Vagina (tissue), 2 donors: Measurements from ENCODE around the gene IL23R. TPM values are rescaled to one million over a fixed set of nuclear protein-coding genes. Genes with fewer than 3 reads are reported as not detected.

Source experiments
- DNase-seq, 2 donors: peaks; one replicate each; pipeline ENCODE4 v3.0.0-alpha.2; 2017; ENCODE audit errors: extremely low spot score in 2 of 2
- H3K27ac ChIP-seq: fragments of 200-600 bp; sonication (generic); one replicate; pipeline ENCODE4 v1.5.1; 2019
- H3K27me3 ChIP-seq: fragments of 200-600 bp; sonication (generic); one replicate; pipeline ENCODE4 v1.5.1; 2019
- H3K36me3 ChIP-seq, 2 donors: fragments of 200-600 bp; sonication (generic); one replicate each; pipeline ENCODE4 v1.5.1; 2017 to 2019
- H3K4me1 ChIP-seq: fragments of 200-600 bp; sonication (generic); one replicate; pipeline ENCODE4 v1.5.1; 2019
- H3K4me3 ChIP-seq, 2 donors: fragments of 200-600 bp; sonication (generic); 1 replicate in 1 of 2; 2 replicates in 1 of 2; pipeline ENCODE4 v1.5.1; 2016 to 2019
- H3K9me3 ChIP-seq: fragments of 200-600 bp; sonication (generic); one replicate; pipeline ENCODE4 v1.5.1; 2019
- POLR2A ChIP-seq, 2 donors: fragments of 450-650 bp; IDR thresholded peaks; one replicate each; pipeline ENCODE4 v1.6.1; 2017; ENCODE audit warnings: antibody characterized with exemption in 2 of 2, mild to moderate bottlenecking in 2 of 2, moderate library complexity in 2 of 2
- POLR2AphosphoS5 ChIP-seq, 2 donors: sonication (generic); formaldehyde crosslinking; IDR thresholded peaks; one replicate each; pipeline ENCODE4 v1.9.0; 2017; ENCODE audit warnings: antibody characterized with exemption in 2 of 2, mild to moderate bottlenecking in 2 of 2, low read depth in 1 of 2; ENCODE audit not compliant: insufficient read depth in 1 of 2
- intact Hi-C: fragments of 100-400 bp; cut with DNase I; formaldehyde crosslinking; loops from one replicate; pipeline ENCODE4 v1.15.1; 2023
- total RNA-seq: library from RNA; depleted of rRNA; stranded (reverse); fragments of >200 nt; gene quantifications from one replicate; pipeline ENCODE4 v1.2.3, GENCODE V29; 2016
- TF ChIP-seq, protein P1 (sequence below), 3 experiments: fragments of 450-650 bp in 2 of 3; fragments of 200-600 bp in 1 of 3; sonication (generic) in 1 of 3; IDR thresholded peaks; one replicate each; pipeline ENCODE4 v1.5.1; 2017 to 2019; ENCODE audit warnings: antibody characterized with exemption in 3 of 3, mild to moderate bottlenecking in 2 of 3, moderate library complexity in 2 of 3

Gene IL23R
- total RNA-seq, 1 donor from 2014 or later = not detected

DNA sequence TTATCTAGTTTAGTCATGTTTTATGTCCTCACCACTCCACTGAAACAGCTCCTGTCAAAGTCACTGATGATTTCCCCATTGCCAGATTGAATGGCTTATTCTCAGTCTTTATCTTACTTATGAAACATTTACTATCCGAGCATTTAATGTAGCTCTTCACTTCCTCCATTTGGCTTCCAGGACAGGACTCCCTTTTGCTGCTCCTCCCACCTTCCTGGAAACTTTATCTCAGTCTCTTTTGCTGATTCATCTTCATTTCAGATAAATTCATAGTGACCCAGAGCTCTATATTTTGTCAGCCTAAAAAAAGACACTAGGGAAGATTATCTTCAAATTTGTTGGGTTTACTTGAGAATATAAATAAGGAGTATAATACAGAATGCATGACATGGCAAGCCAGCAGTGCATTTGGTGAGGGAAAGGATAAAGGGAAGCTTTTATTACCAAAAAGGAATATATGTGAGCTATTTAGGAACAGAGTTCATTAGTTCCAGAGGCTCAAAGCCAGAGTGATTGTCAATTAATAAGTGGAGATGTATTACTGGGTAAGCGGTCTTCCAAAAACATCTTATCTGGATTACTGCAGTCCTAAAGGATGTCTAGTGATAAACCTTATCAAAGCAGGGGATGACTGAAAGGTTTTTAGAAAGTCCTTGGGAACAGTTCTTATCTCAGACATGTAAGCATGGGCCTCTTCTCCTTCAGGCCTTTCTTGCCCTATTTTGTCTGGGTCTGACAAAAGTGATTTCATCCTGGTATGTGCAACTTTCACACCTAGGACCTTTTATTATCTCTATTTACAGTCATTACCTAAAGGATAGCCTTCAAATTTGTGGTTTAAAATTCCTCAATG is 25.6 kb downstream of the IL23R start:
- Histone ChIP-seq H3K27ac (no peak overlapping the region), H3K9me3 (no peaks in the 10 kb centered on the region), H3K27me3 (no peaks in the 10 kb centered on the region), H3K4me1 (no peaks in the 10 kb centered on the region), H3K4me3 (no peak overlapping the region), H3K36me3 (no peaks in the 10 kb centered on the region)
- intact Hi-C loops = no loop called here
- no peak for TF ChIP-seq POLR2A (IDR thresholded peaks at IDR 0.05)
- TF ChIP-seq, protein P1, sequence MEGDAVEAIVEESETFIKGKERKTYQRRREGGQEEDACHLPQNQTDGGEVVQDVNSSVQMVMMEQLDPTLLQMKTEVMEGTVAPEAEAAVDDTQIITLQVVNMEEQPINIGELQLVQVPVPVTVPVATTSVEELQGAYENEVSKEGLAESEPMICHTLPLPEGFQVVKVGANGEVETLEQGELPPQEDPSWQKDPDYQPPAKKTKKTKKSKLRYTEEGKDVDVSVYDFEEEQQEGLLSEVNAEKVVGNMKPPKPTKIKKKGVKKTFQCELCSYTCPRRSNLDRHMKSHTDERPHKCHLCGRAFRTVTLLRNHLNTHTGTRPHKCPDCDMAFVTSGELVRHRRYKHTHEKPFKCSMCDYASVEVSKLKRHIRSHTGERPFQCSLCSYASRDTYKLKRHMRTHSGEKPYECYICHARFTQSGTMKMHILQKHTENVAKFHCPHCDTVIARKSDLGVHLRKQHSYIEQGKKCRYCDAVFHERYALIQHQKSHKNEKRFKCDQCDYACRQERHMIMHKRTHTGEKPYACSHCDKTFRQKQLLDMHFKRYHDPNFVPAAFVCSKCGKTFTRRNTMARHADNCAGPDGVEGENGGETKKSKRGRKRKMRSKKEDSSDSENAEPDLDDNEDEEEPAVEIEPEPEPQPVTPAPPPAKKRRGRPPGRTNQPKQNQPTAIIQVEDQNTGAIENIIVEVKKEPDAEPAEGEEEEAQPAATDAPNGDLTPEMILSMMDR (IDR thresholded peaks at IDR 0.05) = no peak
- TF ChIP-seq POLR2AphosphoS5 (IDR thresholded peaks at IDR 0.05; ENCODE audit: insufficient read depth in 1 of 2, low read depth in 1 of 2) = no peak
- DNase-seq = no peak

DNA sequence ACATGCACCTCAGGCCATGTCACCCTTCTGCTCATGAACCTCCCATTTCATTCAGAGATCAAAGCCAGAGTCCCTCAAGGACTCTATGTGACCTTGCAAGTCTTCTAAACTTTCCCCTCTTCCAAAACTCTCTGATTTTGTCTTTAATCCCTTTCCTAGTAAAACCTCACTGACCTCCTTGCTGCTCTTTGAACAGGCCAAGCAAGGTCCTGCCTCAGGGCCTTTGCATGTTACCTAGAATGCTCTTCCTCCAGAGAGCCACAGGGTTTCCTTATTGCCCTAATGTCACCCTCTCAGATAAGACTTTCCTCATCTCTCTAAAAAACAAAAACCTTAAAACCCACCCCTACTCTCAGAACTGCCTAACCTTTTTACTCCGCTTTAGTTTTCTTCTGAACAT is 26.6 kb downstream of the IL23R start:
- H3K4me3 ChIP-seq = no peak overlapping the region
- intact Hi-C loops = no loop called here
- no peaks in the 10 kb centered on the region for H3K4me1 ChIP-seq
- no peaks in the 10 kb centered on the region for H3K9me3 ChIP-seq
- H3K27ac ChIP-seq = no peak overlapping the region
- TF ChIP-seq, protein P1 (IDR thresholded peaks at IDR 0.05) = no peak
- TF ChIP-seq POLR2AphosphoS5 (IDR thresholded peaks at IDR 0.05; ENCODE audit: insufficient read depth in 1 of 2, low read depth in 1 of 2) (no peak), POLR2A (IDR thresholded peaks at IDR 0.05) (no peak)
- no peaks in the 10 kb centered on the region for H3K27me3 ChIP-seq
- no peak for DNase-seq
- no peaks in the 10 kb centered on the region for H3K36me3 ChIP-seq

DNA sequence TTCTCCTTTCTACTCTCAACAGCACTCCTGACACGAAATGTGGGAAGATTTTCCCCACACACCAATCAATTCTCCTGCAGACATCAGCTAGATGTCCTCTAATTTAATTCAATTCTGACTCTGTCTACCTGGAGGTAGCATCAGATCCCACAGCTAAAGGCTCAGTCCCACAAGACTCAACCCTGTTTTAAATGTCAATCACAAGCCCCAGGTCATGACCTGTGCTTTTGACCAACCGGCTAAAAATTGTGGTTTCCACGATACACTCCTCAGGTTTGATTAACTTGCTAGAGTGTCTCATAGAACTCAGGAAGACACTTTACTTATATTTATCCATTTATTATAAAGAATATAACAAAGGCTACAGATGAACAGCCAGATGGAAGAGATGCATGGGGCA is 27.4 kb downstream of the IL23R start:
- intact Hi-C loops = no loop called here
- H3K4me1 ChIP-seq = no peaks in the 10 kb centered on the region
- DNase-seq = no peak
- H3K9me3 ChIP-seq = no peaks in the 10 kb centered on the region
- no peak overlapping the region for H3K27ac ChIP-seq
- H3K4me3 ChIP-seq = no peak overlapping the region
- no peaks in the 10 kb centered on the region for H3K36me3 ChIP-seq
- H3K27me3 ChIP-seq = no peaks in the 10 kb centered on the region
- TF ChIP-seq POLR2A (IDR thresholded peaks at IDR 0.05) = no peak

DNA sequence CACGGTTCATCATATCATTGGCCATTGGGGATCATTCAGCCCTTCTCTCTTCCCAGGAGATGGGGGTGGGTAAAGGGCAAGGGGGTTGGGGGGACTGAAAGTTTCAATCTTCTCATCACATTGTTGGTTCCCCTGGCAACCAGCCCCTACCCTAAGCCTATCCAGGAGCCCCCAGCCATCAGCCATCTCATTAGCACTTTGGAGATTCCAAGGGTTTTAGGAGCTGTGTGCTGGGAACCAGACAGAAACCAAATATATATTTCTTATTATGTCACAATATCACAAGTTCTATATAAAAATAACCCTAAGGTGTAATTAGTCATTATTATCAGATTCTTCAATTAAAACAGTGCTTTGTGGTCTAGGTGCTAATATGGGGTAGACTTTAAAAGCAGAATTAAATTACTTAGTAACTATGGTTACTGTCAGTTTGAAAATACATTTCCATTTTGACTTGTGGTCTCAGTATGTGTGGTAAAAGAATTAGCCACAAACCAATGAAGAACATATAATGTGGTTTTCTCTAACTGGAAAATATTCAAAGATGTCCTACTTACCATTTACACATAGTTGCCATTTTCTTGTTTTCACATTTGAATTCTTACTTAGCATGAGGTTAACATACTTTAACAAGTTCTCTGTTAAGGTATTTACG is 28.1 kb downstream of the IL23R start:
- Histone ChIP-seq H3K4me3 (no peak overlapping the region), H3K27ac (no peak overlapping the region), H3K27me3 (no peaks in the 10 kb centered on the region), H3K9me3 (no peaks in the 10 kb centered on the region), H3K36me3 (no peaks in the 10 kb centered on the region), H3K4me1 (no peaks in the 10 kb centered on the region)
- no peak for TF ChIP-seq POLR2A (IDR thresholded peaks at IDR 0.05)
- TF ChIP-seq, protein P1 (IDR thresholded peaks at IDR 0.05) = no peak
- no peak for TF ChIP-seq POLR2AphosphoS5 (IDR thresholded peaks at IDR 0.05; ENCODE audit: insufficient read depth in 1 of 2, low read depth in 1 of 2)
- intact Hi-C loops = no loop called here
- DNase-seq = no peak

DNA sequence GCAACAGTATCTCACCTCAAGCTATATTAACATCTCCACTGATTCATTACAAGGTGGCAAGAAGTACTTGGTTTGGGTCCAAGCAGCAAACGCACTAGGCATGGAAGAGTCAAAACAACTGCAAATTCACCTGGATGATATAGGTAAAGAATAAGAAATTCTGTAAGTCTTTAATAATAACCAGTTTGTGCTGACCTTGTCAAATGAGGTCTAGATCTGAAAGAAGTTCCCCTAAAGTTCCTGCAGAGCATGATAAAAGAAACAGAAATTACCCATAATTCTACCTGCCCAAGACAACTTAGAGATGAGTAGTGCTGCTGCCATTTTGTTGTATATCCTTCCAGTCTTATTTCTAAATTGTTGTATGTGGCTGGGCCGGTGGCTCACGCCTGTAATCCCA is 34.5 kb downstream of the IL23R start:
- no peak for DNase-seq
- H3K27me3 ChIP-seq = no peaks in the 10 kb centered on the region
- H3K4me3 ChIP-seq = no peak overlapping the region
- H3K9me3 ChIP-seq = no peaks in the 10 kb centered on the region
- no peaks in the 10 kb centered on the region for H3K36me3 ChIP-seq
- TF ChIP-seq, protein P1 (IDR thresholded peaks at IDR 0.05) = no peak
- TF ChIP-seq POLR2A (IDR thresholded peaks at IDR 0.05) (no peak), POLR2AphosphoS5 (IDR thresholded peaks at IDR 0.05; ENCODE audit: insufficient read depth in 1 of 2, low read depth in 1 of 2) (no peak)
- no peak overlapping the region for H3K27ac ChIP-seq
- no peaks in the 10 kb centered on the region for H3K4me1 ChIP-seq
- intact Hi-C loops = no loop called here
